Right lobe of liver (tissue), 4 donors: Measurements from ENCODE around the gene ANKS1B.

Experiments used
- POLR2A ChIP-seq: fragments of 450-650 bp; IDR thresholded peaks from one replicate; pipeline ENCODE4 v1.6.1; 2017; ENCODE audit warnings: antibody characterized with exemption, mild to moderate bottlenecking
- TF ChIP-seq, protein P1 (sequence below), 4 donors: fragments of 200-600 bp in 3 of 4; fragments of 450-650 bp in 1 of 4; IDR thresholded peaks; one replicate each; pipeline versions ENCODE4 v1.5.1 to v1.8.0; 2016 to 2022; ENCODE audit warnings: antibody characterized with exemption in 4 of 4, mild to moderate bottlenecking in 2 of 4
- donor health status: DM: no; HTN: no; CAD: no.
- donor health status: DM: no; HTN: no; CAD: no.
- donor health status: DM: no; HTN: yes; CAD: no.

DNA sequence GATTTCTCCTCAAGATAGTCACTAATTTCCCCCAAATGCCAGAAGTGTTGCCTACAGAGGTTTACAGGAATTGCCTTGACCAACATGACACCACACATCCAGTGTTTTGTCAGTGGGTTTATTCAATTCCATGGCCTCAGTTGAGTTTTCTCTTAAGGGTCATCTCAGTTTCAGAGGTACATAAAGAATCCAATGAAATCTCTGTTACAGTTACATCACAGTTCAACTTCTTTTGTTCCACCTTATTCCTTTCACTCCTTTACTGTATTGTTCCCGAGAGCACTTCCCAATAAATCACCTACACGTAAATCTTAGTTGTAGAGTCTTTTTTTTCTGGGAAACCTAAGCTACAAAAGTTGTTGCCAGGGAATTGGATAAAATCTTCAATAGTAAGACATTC is 410.8 kb downstream of the ANKS1B start:
- no peak for TF ChIP-seq POLR2A
- TF ChIP-seq, protein P1, sequence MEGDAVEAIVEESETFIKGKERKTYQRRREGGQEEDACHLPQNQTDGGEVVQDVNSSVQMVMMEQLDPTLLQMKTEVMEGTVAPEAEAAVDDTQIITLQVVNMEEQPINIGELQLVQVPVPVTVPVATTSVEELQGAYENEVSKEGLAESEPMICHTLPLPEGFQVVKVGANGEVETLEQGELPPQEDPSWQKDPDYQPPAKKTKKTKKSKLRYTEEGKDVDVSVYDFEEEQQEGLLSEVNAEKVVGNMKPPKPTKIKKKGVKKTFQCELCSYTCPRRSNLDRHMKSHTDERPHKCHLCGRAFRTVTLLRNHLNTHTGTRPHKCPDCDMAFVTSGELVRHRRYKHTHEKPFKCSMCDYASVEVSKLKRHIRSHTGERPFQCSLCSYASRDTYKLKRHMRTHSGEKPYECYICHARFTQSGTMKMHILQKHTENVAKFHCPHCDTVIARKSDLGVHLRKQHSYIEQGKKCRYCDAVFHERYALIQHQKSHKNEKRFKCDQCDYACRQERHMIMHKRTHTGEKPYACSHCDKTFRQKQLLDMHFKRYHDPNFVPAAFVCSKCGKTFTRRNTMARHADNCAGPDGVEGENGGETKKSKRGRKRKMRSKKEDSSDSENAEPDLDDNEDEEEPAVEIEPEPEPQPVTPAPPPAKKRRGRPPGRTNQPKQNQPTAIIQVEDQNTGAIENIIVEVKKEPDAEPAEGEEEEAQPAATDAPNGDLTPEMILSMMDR (IDR thresholded peaks at IDR 0.05) = no peak
